ENCODE results near the gene MUC4. TPM values are rescaled to one million over a fixed set of nuclear protein-coding genes. Genes with fewer than 3 reads are reported as not detected.
"Not testable (repeated sequence)": the region's sequence is repeated elsewhere in the genome, so short reads cannot be mapped to it uniquely, and the experiment has no call there.

The MUC4 gene
- total and polyA plus RNA-seq, 2 of the 4 experiments (the other 2 are of a cell fraction) = not detected

- H4K5ac ChIP-seq (ENCODE audit: low read depth, low read length); H2BK120ac ChIP-seq (ENCODE audit: low read depth, low read length); H3K9ac ChIP-seq (ENCODE audit: low read depth, low read length); H3K9me3 ChIP-seq (ENCODE audit: control insufficient read depth, insufficient read depth, low read length); H3K79me1 ChIP-seq (ENCODE audit: low read depth in 1 of 2, low read length in 2 of 2); H4K91ac ChIP-seq (ENCODE audit: insufficient read depth, low read depth, low read length); H3K4me2 ChIP-seq (ENCODE audit: low read depth, low read length); H3K56ac ChIP-seq (ENCODE audit: extremely low read depth, insufficient read depth, low read length); dilution Hi-C loops (cut with HindIII; ENCODE audit: low sequenced_read_pairs, unreplicated experiment); H3K9me1 ChIP-seq (ENCODE audit: insufficient read depth, low read length); H2BK5ac ChIP-seq (ENCODE audit: low read depth, low read length, poor library complexity, severe bottlenecking); H2BK20ac ChIP-seq (ENCODE audit: low read depth, low read length); H3K4me3 ChIP-seq (ENCODE audit: insufficient read depth, low read depth, low read length); H3K27ac ChIP-seq (ENCODE audit: insufficient read depth, low read length); intact Hi-C loops (cut with micrococcal nuclease); H3K18ac ChIP-seq (ENCODE audit: low read depth, low read length); ATAC-seq (ENCODE audit: low read depth); H2AFZ ChIP-seq (replicated peaks; ENCODE audit: low read length, poor library complexity); H3K23ac ChIP-seq (ENCODE audit: low read depth, low read length); in situ Hi-C loops (cut with MboI; ENCODE audit: low sequenced_read_pairs); BruUV-seq (replicated peaks); H3K36me3 ChIP-seq (ENCODE audit: control insufficient read depth, insufficient read depth, low read length); H3K27me3 ChIP-seq (ENCODE audit: control insufficient read depth, insufficient read depth, low read length); H2AK9ac ChIP-seq (replicated peaks; ENCODE audit: low read depth, low read length, poor library complexity); H2BK15ac ChIP-seq (ENCODE audit: low read depth, low read length); CTCF ChIA-PET; H3K4me1 ChIP-seq (ENCODE audit: control insufficient read depth, insufficient read depth, low read length); H4K20me1 ChIP-seq (ENCODE audit: insufficient read depth, low read length); DNase-seq; POLR2A ChIA-PET (ENCODE audit: unreplicated experiment); H3K4ac ChIP-seq (ENCODE audit: low read depth, low read length); H4K8ac ChIP-seq (ENCODE audit: low read depth in 2 of 2, low read length in 2 of 2); H2AK5ac ChIP-seq (ENCODE audit: low read depth, low read length); H3K14ac ChIP-seq (replicated peaks; ENCODE audit: low read depth, low read length): not testable (repeated sequence)
- no CpG with 5 or more reads among the region's 28 CpGs for WGBS, 2 experiments (ENCODE audit: extremely low coverage in 2 of 2, insufficient read length in 1 of 2)
These were observed 40.7 kb downstream of the MUC4 start for GRCh38 chr3:195770841-195771645.

Data from IMR-90 (cell line).